Skeletal muscle satellite cell (primary cell): ENCODE results near the gene ZNF223. TPM values are rescaled to one million over a fixed set of nuclear protein-coding genes. Genes with fewer than 3 reads are reported as not detected.

Experiments used
- small RNA-seq: library from RNA; depleted of rRNA; stranded (forward); fragments of <200 nt; gene quantifications from one replicate; pipeline ENCODE3, GENCODE V24; 2012

The ZNF223 gene

Small RNAs within 50 kb of the gene (small RNA-seq; reads per million reads assigned to genes)
- not detected for gene RNU6-902P
